Testis (tissue), 2 donors: ENCODE measurements around the gene AUTS2.

Experiments used
- POLR2A ChIP-seq: fragments of 450-650 bp; IDR thresholded peaks from one replicate; pipeline ENCODE4 v1.6.1; 2017; ENCODE audit warnings: antibody characterized with exemption, mild to moderate bottlenecking, moderate library complexity
- TF ChIP-seq, protein P1 (sequence below), 3 experiments: fragments of 450-650 bp in 2 of 3; fragments of 200-600 bp in 1 of 3; sonication (generic) in 1 of 3; IDR thresholded peaks; one replicate each; pipeline ENCODE4 v1.5.1; 2016 to 2019; ENCODE audit warnings: antibody characterized with exemption in 3 of 3, mild to moderate bottlenecking in 2 of 3, moderate library complexity in 1 of 3

DNA sequence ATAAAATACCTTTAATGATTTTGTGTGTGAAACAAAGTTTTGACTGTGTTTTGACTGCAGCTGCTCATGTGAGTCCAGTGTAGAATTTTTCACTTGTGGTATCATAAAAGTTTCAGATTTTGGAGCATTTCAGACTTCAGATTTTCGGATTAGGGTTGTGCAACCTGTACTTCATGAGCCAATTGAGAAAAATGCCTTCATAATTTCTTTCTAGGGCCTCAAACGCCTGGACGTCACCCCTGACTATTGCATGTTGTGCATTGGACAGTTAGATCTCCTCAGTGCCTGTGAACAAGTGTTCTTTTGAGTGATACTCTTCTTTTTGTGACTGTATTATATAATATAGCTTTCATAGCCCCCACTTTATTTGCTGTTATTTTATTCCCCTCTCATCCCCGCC lies 161.1 kb downstream of the AUTS2 start:
- TF ChIP-seq, protein P1, sequence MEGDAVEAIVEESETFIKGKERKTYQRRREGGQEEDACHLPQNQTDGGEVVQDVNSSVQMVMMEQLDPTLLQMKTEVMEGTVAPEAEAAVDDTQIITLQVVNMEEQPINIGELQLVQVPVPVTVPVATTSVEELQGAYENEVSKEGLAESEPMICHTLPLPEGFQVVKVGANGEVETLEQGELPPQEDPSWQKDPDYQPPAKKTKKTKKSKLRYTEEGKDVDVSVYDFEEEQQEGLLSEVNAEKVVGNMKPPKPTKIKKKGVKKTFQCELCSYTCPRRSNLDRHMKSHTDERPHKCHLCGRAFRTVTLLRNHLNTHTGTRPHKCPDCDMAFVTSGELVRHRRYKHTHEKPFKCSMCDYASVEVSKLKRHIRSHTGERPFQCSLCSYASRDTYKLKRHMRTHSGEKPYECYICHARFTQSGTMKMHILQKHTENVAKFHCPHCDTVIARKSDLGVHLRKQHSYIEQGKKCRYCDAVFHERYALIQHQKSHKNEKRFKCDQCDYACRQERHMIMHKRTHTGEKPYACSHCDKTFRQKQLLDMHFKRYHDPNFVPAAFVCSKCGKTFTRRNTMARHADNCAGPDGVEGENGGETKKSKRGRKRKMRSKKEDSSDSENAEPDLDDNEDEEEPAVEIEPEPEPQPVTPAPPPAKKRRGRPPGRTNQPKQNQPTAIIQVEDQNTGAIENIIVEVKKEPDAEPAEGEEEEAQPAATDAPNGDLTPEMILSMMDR (IDR thresholded peaks at IDR 0.05) = no peak
- TF ChIP-seq POLR2A = no peak
